ENCODE data around the gene ANO1.

Gene ANO1

DNA sequence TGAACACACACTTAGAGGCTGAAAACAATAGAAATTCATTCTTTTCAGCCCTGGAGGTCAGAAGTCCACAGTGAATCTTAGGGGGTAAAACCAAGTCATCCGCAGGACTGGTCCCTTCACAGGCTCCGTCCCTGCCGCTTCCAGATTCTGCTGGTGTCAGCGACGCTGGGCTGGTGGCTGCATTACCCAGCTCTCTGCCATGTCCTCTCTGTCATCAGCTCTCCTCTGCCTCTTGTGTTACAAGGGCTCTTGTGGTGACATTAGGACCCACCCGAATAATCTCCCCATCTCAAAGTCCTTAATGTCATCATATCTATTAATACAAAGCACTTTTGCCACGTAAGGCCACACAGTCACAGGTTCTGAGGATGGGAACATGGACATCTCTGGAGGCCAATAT, 47.7 kb upstream of the ANO1 start:
- no peaks in the 10 kb centered on the region for H3K9me3 ChIP-seq (ENCODE audit: insufficient read depth, low read length)
- no peaks in the 10 kb centered on the region for H3K9me2 ChIP-seq (replicated peaks; ENCODE audit: insufficient read depth, low read length)
- no peak overlapping the region for H2AFZ ChIP-seq (ENCODE audit: low read depth, low read length, severe bottlenecking)
- no peak overlapping the region for H3K9ac ChIP-seq (ENCODE audit: low read length)
- no peaks in the 10 kb centered on the region for H3K79me2 ChIP-seq (ENCODE audit: insufficient read depth, low read length)
- TF ChIP-seq, protein P1, sequence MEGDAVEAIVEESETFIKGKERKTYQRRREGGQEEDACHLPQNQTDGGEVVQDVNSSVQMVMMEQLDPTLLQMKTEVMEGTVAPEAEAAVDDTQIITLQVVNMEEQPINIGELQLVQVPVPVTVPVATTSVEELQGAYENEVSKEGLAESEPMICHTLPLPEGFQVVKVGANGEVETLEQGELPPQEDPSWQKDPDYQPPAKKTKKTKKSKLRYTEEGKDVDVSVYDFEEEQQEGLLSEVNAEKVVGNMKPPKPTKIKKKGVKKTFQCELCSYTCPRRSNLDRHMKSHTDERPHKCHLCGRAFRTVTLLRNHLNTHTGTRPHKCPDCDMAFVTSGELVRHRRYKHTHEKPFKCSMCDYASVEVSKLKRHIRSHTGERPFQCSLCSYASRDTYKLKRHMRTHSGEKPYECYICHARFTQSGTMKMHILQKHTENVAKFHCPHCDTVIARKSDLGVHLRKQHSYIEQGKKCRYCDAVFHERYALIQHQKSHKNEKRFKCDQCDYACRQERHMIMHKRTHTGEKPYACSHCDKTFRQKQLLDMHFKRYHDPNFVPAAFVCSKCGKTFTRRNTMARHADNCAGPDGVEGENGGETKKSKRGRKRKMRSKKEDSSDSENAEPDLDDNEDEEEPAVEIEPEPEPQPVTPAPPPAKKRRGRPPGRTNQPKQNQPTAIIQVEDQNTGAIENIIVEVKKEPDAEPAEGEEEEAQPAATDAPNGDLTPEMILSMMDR (IDR thresholded peaks at IDR 0.05; ENCODE audit: insufficient read depth, low read length, poor library complexity, severe bottlenecking), result no peak
- no peak for TF ChIP-seq EZH2phosphoT487 (conservative IDR thresholded peaks at IDR 0.05; ENCODE audit: low read length)
- H3K4me3 ChIP-seq (ENCODE audit: insufficient read depth, low read length, poor library complexity, severe bottlenecking), result no peak overlapping the region
- no peak overlapping the region for H3K4me2 ChIP-seq (ENCODE audit: low read depth, low read length, poor library complexity, severe bottlenecking)
- H3K27me3 ChIP-seq (ENCODE audit: low read length), result no peaks in the 10 kb centered on the region
- no peaks in the 10 kb centered on the region for H4K20me1 ChIP-seq (ENCODE audit: low read depth, low read length)
- no peaks in the 10 kb centered on the region for H3K36me3 ChIP-seq (ENCODE audit: low read length)
- H3K27ac ChIP-seq (ENCODE audit: low read depth, low read length), result no peak overlapping the region
- no peaks in the 10 kb centered on the region for H3F3A ChIP-seq (ENCODE audit: insufficient read depth)

DNA sequence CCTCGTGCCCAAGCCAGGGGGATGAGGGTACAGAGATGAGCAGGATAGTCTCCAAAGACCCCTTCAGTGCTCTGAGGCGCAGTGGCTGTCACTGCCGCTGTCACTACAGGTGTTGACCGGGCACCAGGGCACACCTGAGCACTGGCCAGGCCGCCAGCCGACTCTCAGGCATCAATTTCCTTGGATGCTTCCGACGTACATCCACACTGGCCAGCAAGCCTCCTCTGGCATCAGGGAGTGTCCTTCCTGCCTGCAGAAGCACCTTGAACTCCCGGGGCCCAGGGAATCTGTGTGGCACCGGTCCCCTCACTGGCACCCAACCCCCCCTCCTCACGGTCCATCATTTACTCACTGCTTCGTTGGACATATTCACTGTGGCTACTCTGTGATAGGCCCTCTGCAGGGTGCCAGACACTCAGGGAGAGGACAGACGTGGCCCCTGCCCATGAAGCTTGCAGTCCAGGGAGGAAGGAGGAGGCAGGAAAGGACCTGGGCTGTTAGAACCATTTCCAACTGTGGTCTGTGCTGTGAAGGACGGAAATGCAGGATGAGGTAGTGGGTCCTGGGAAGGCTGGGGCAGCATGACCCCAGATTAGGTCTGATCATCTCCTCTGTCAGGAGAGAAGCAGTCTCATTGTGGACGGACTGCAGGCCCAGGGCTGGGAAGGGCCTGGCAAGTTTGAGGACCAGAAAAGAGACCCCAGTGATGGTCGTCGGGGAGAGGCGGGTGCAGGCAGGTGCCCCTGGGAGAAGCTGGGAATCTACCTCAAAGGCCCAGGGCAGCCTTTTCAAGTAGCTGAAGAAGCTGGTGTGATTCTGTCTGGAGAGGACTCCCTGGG, 46.3 kb upstream of the ANO1 start:
- no peaks in the 10 kb centered on the region for H3K79me2 ChIP-seq (ENCODE audit: insufficient read depth, low read length)
- no peak overlapping the region for H3K4me3 ChIP-seq (ENCODE audit: insufficient read depth, low read length, poor library complexity, severe bottlenecking)
- H3K4me2 ChIP-seq (ENCODE audit: low read depth, low read length, poor library complexity, severe bottlenecking), result no peak overlapping the region
- no peak overlapping the region for H3K27ac ChIP-seq (ENCODE audit: low read depth, low read length)
- H3K27me3 ChIP-seq (ENCODE audit: low read length), result no peaks in the 10 kb centered on the region
- H4K20me1 ChIP-seq (ENCODE audit: low read depth, low read length), result no peaks in the 10 kb centered on the region
- H3K9ac ChIP-seq (ENCODE audit: low read length), result no peak overlapping the region
- no peaks in the 10 kb centered on the region for H3K9me2 ChIP-seq (replicated peaks; ENCODE audit: insufficient read depth, low read length)
- H3K36me3 ChIP-seq (ENCODE audit: low read length), result no peaks in the 10 kb centered on the region
- H2AFZ ChIP-seq (ENCODE audit: low read depth, low read length, severe bottlenecking), result no peak overlapping the region
- no peaks in the 10 kb centered on the region for H3F3A ChIP-seq (ENCODE audit: insufficient read depth)
- H3K9me3 ChIP-seq (ENCODE audit: insufficient read depth, low read length), result no peaks in the 10 kb centered on the region
- TF ChIP-seq EZH2phosphoT487 (conservative IDR thresholded peaks at IDR 0.05; ENCODE audit: low read length), result no peak
- TF ChIP-seq, protein P1 (IDR thresholded peaks at IDR 0.05; ENCODE audit: insufficient read depth, low read length, poor library complexity, severe bottlenecking), result no peak

DNA sequence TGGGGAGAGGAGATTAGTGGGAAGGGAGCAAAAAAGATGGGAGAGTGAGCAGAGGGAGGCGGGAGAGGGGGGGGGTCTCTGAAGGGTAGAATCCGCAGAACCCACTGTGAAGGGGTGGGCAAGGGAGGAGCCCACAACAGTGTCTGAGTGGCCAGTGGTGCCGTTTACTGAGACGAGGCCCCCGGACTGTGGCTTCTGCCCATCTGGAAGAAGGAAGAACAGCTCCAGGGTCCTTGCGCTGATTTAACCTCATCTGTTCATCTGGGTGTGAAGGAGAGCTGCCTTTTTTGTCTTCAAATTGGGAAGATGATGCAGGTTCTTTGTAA, 45.7 kb upstream of the ANO1 start:
- no peaks in the 10 kb centered on the region for H3K36me3 ChIP-seq (ENCODE audit: low read length)
- H3K27me3 ChIP-seq (ENCODE audit: low read length), result no peaks in the 10 kb centered on the region
- no peak overlapping the region for H3K4me3 ChIP-seq (ENCODE audit: insufficient read depth, low read length, poor library complexity, severe bottlenecking)
- no peaks in the 10 kb centered on the region for H3K79me2 ChIP-seq (ENCODE audit: insufficient read depth, low read length)
- no peak overlapping the region for H2AFZ ChIP-seq (ENCODE audit: low read depth, low read length, severe bottlenecking)
- no peak overlapping the region for H3K27ac ChIP-seq (ENCODE audit: low read depth, low read length)
- no peak overlapping the region for H3K4me2 ChIP-seq (ENCODE audit: low read depth, low read length, poor library complexity, severe bottlenecking)
- H3F3A ChIP-seq (ENCODE audit: insufficient read depth), result no peaks in the 10 kb centered on the region
- H3K9ac ChIP-seq (ENCODE audit: low read length), result no peak overlapping the region
- no peaks in the 10 kb centered on the region for H4K20me1 ChIP-seq (ENCODE audit: low read depth, low read length)
- H3K9me2 ChIP-seq (replicated peaks; ENCODE audit: insufficient read depth, low read length), result no peaks in the 10 kb centered on the region
- no peaks in the 10 kb centered on the region for H3K9me3 ChIP-seq (ENCODE audit: insufficient read depth, low read length)
- no peak for TF ChIP-seq EZH2phosphoT487 (conservative IDR thresholded peaks at IDR 0.05; ENCODE audit: low read length)
- TF ChIP-seq, protein P1 (IDR thresholded peaks at IDR 0.05; ENCODE audit: insufficient read depth, low read length, poor library complexity, severe bottlenecking), result no peak

All from SU-DHL-6 (cell line).